H1 (cell line): ENCODE results near the gene NRAS. TPM values are rescaled to one million over a fixed set of nuclear protein-coding genes. Genes with fewer than 3 reads are reported as not detected.

Experiments
- CTCF ChIA-PET: fragments of 300-600 bp; sonication (Branson Sonifier 250); formaldehyde crosslinking; loops from one replicate; lab custom pipeline; 2021; ENCODE audit not compliant: partially characterized antibody; lab: Charles Lee
- POLR2A ChIA-PET: fragments of 300-600 bp; sonication (Branson Sonifier 250); formaldehyde crosslinking; loops from one replicate; lab custom pipeline; 2021; ENCODE audit warnings: inconsistent platforms; ENCODE audit not compliant: partially characterized antibody; lab: Charles Lee
- DNase-seq, 2 experiments: peaks; one replicate each; pipeline versions ENCODE4 v3.0.0 to v3.0.0-alpha.2; 2010 to 2022; ENCODE audit warnings: low spot score in 2 of 2, low read depth in 1 of 2, mixed read lengths in 1 of 2
- FAIRE-seq: peaks from 2 replicates; lab custom pipeline; 2011; peaks lifted over from hg19 to GRCh38; lab: Jason Lieb, UNC
- H2AFZ ChIP-seq: 2 replicates; pipeline ENCODE4 v1.8.1; 2012; ENCODE audit warnings: low read length, inconsistent platforms
- H2AK5ac ChIP-seq: 2 replicates; pipeline ENCODE4 v1.6.1; 2013; ENCODE audit warnings: low read depth, low read length
- H2BK120ac ChIP-seq: replicated peaks from 2 replicates; pipeline ENCODE3; 2013; ENCODE audit warnings: low read depth, low read length, inconsistent platforms
- H2BK12ac ChIP-seq: 2 replicates; pipeline ENCODE4 v1.6.1; 2013; ENCODE audit warnings: low read depth, low read length
- H2BK15ac ChIP-seq: 2 replicates; pipeline ENCODE4 v1.6.1; 2013; ENCODE audit warnings: low read length
- H2BK20ac ChIP-seq: 2 replicates; pipeline ENCODE4 v1.6.1; 2013; ENCODE audit warnings: low read length
- H2BK5ac ChIP-seq: 2 replicates; pipeline ENCODE4 v1.6.1; 2013; ENCODE audit warnings: low read depth, low read length
- H3K14ac ChIP-seq: 2 replicates; pipeline ENCODE4 v1.6.1; 2013; ENCODE audit warnings: inconsistent platforms; ENCODE audit not compliant: insufficient read length
- H3K18ac ChIP-seq: 2 replicates; pipeline ENCODE4 v1.6.1; 2013; ENCODE audit warnings: low read length; ENCODE audit errors: extremely low read depth
- H3K23ac ChIP-seq: 2 replicates; pipeline ENCODE4 v1.6.1; 2013; ENCODE audit warnings: inconsistent platforms; ENCODE audit not compliant: insufficient read length
- H3K23me2 ChIP-seq: 2 replicates; pipeline ENCODE4 v1.6.1; 2013; ENCODE audit warnings: low read depth, low read length
- H3K27ac ChIP-seq: 2 replicates; pipeline ENCODE4 v1.6.1; 2011; ENCODE audit warnings: low read depth, low read length, inconsistent platforms
- H3K27me3 ChIP-seq, 4 experiments: replicated peaks in 1 of 4; 1 replicate in 1 of 4; 2 replicates in 3 of 4; pipeline versions ENCODE4 v1.6.1 to v1.8.1; 2011 to 2013; ENCODE audit warnings: low read length in 3 of 4, mild to moderate bottlenecking in 3 of 4, inconsistent platforms in 2 of 4, mixed read lengths in 2 of 4, moderate library complexity in 1 of 4; ENCODE audit not compliant: control insufficient read depth in 3 of 4, insufficient read depth in 3 of 4; ENCODE audit errors: extremely low read depth in 1 of 4
- H3K36me3 ChIP-seq, 4 experiments: 2 replicates each; pipeline versions ENCODE4 v1.6.1 to v1.8.1; 2011 to 2013; ENCODE audit warnings: mild to moderate bottlenecking in 4 of 4, low read length in 3 of 4, moderate library complexity in 2 of 4, control low read depth in 1 of 4, inconsistent platforms in 1 of 4; ENCODE audit not compliant: insufficient read depth in 4 of 4, control insufficient read depth in 2 of 4
- H3K4ac ChIP-seq: replicated peaks from 2 replicates; pipeline ENCODE3; 2013; ENCODE audit warnings: low read length, low read depth, mixed read lengths, inconsistent platforms; ENCODE audit not compliant: insufficient read length
- H3K4me1 ChIP-seq, 4 experiments: replicated peaks in 1 of 4; 1 replicate in 1 of 4; 2 replicates in 3 of 4; pipeline versions ENCODE4 v1.6.1 to v1.8.1; 2011 to 2013; ENCODE audit warnings: low read length in 3 of 4, inconsistent platforms in 2 of 4, mixed read lengths in 1 of 4; ENCODE audit not compliant: insufficient read depth in 4 of 4, control insufficient read depth in 3 of 4
- H3K4me2 ChIP-seq, 2 experiments: 2 replicates each; pipeline versions ENCODE4 v1.6.1 to v1.8.1; 2011 to 2013; ENCODE audit warnings: low read depth in 2 of 2, low read length in 2 of 2, control low read depth in 1 of 2, inconsistent platforms in 1 of 2, mild to moderate bottlenecking in 1 of 2; ENCODE audit not compliant: insufficient read depth in 1 of 2
- H3K4me3 ChIP-seq, 4 experiments: fragments of 200-600, 300-600 bp in 1 of 4; sonication (generic), shearing (Covaris generic), sonication (Bioruptor Twin) in 1 of 4; 2 replicates each; pipeline versions ENCODE4 v1.5.1 to v1.8.1; 2011 to 2016; ENCODE audit warnings: low read length in 4 of 4, low read depth in 3 of 4, control low read depth in 2 of 4, inconsistent platforms in 2 of 4, mild to moderate bottlenecking in 2 of 4, mixed read lengths in 1 of 4, moderate library complexity in 1 of 4; ENCODE audit not compliant: insufficient read depth in 2 of 4; ENCODE audit errors: extremely low read depth in 1 of 4
- H3K56ac ChIP-seq: replicated peaks from 2 replicates; pipeline ENCODE3; 2013; ENCODE audit warnings: low read depth, mild to moderate bottlenecking, mixed read lengths, low read length, inconsistent platforms; ENCODE audit not compliant: insufficient read length
- H3K79me1 ChIP-seq: 2 replicates; pipeline ENCODE4 v1.6.1; 2013; ENCODE audit warnings: low read depth, low read length, control low read depth
- H3K79me2 ChIP-seq, 2 experiments: 2 replicates each; pipeline versions ENCODE4 v1.6.1 to v1.8.1; 2012 to 2013; ENCODE audit warnings: low read length in 2 of 2, mild to moderate bottlenecking in 2 of 2, inconsistent platforms in 1 of 2; ENCODE audit not compliant: insufficient read depth in 2 of 2, control insufficient read depth in 1 of 2
- H3K9ac ChIP-seq, 4 experiments: replicated peaks in 1 of 4; 1 replicate in 1 of 4; 2 replicates in 3 of 4; pipeline versions ENCODE4 v1.6.1 to v1.8.1; 2011 to 2013; ENCODE audit warnings: low read depth in 3 of 4, low read length in 3 of 4, control low read depth in 2 of 4, mild to moderate bottlenecking in 2 of 4, moderate library complexity in 2 of 4, inconsistent platforms in 1 of 4; ENCODE audit errors: extremely low read depth in 1 of 4
- H3K9me3 ChIP-seq, 2 experiments: 2 replicates each; pipeline versions ENCODE4 v1.6.1 to v1.8.1; 2012 to 2013; ENCODE audit warnings: mild to moderate bottlenecking in 2 of 2, moderate library complexity in 2 of 2, control low read depth in 1 of 2, inconsistent platforms in 1 of 2, low read depth in 1 of 2, low read length in 1 of 2, mixed read lengths in 1 of 2; ENCODE audit not compliant: insufficient read depth in 2 of 2
- H4K20me1 ChIP-seq, 2 experiments: replicated peaks in 1 of 2; 2 replicates each; pipeline versions ENCODE3 to v1.8.1; 2011 to 2013; ENCODE audit warnings: inconsistent platforms in 2 of 2, low read length in 2 of 2, mild to moderate bottlenecking in 1 of 2; ENCODE audit not compliant: insufficient read depth in 2 of 2, control insufficient read depth in 1 of 2
- H4K5ac ChIP-seq: 2 replicates; pipeline ENCODE4 v1.6.1; 2013; ENCODE audit warnings: low read length, low read depth, mixed read lengths, inconsistent platforms; ENCODE audit not compliant: insufficient read length
- H4K8ac ChIP-seq: 2 replicates; pipeline ENCODE4 v1.8.0; 2013; ENCODE audit warnings: mild to moderate bottlenecking, moderate library complexity, low read length, inconsistent platforms; ENCODE audit not compliant: insufficient read depth; ENCODE audit errors: extremely low read depth
- H4K91ac ChIP-seq: replicated peaks from 2 replicates; pipeline ENCODE3; 2013; ENCODE audit warnings: low read length, mixed read lengths, inconsistent platforms; ENCODE audit not compliant: insufficient read length
- CHD2 ChIP-seq: IDR thresholded peaks from 2 replicates; pipeline ENCODE4 v1.6.1; 2012; ENCODE audit warnings: low read length, improper control_type of control experiment
- CREB1 ChIP-seq: IDR thresholded peaks from 2 replicates; pipeline ENCODE4 v1.6.1; 2012; ENCODE audit warnings: inconsistent platforms
- EGR1 ChIP-seq: IDR thresholded peaks from 2 replicates; pipeline ENCODE4 v1.6.1; 2011; ENCODE audit warnings: low read depth, low read length, borderline replicate concordance
- GABPA ChIP-seq: IDR thresholded peaks from 2 replicates; pipeline ENCODE4 v1.6.1; 2011; ENCODE audit warnings: mild to moderate bottlenecking, low read length, moderate library complexity, borderline replicate concordance; ENCODE audit not compliant: insufficient read depth
- JUN ChIP-seq: IDR thresholded peaks from 2 replicates; pipeline ENCODE4 v1.6.1; 2011; ENCODE audit warnings: low read depth, mild to moderate bottlenecking, improper control_type of control experiment, low read length
- MAFK ChIP-seq: IDR thresholded peaks from 2 replicates; pipeline ENCODE4 v1.6.1; 2012; ENCODE audit warnings: low read depth, mild to moderate bottlenecking, improper control_type of control experiment, low read length
- NANOG ChIP-seq: IDR thresholded peaks from 2 replicates; pipeline ENCODE4 v1.6.1; 2011; ENCODE audit warnings: low read length, low read depth, mild to moderate bottlenecking, inconsistent platforms; ENCODE audit not compliant: insufficient read depth, poor library complexity, severe bottlenecking
- NRF1 ChIP-seq: IDR thresholded peaks from 2 replicates; pipeline ENCODE4 v1.6.1; 2011; ENCODE audit warnings: mild to moderate bottlenecking, low read depth, low read length, improper control_type of control experiment
- RBBP5 ChIP-seq: IDR thresholded peaks from 2 replicates; pipeline ENCODE4 v1.7.1; 2012; ENCODE audit warnings: low read depth, mild to moderate bottlenecking, inconsistent platforms, low read length, moderate library complexity, borderline replicate concordance
- SP1 ChIP-seq: IDR thresholded peaks from 2 replicates; pipeline ENCODE4 v1.6.1; 2011; ENCODE audit warnings: low read depth, low read length
- TBP ChIP-seq: IDR thresholded peaks from 2 replicates; pipeline ENCODE4 v1.6.1; 2011; ENCODE audit warnings: low read depth, low read length, improper control_type of control experiment
- ZNF274 ChIP-seq: IDR thresholded peaks from 2 replicates; pipeline ENCODE4 v1.7.0; 2012; ENCODE audit warnings: low read length, borderline replicate concordance; ENCODE audit errors: extremely low read depth
- WGBS, 2 experiments: shearing (Covaris generic) in 1 of 2; methylation state at CpG; one replicate each; pipeline versions ENCODE4 v1.1.6 to v1.1.7; 2013 to 2015; ENCODE audit warnings: low lambda C conversion rate in 2 of 2, mixed read lengths in 2 of 2, inconsistent platforms in 1 of 2, low coverage in 1 of 2, missing lambda C conversion rate in 1 of 2; ENCODE audit not compliant: insufficient replicate concordance in 2 of 2, insufficient coverage in 1 of 2, insufficient read length in 1 of 2; ENCODE audit errors: extremely low coverage in 1 of 2, missing lambda C conversion rate in 1 of 2; 5-methylcytosine and 5-hydroxymethylcytosine counted together
- polyA plus RNA-seq, 7 experiments: library from polyadenylated mRNA; depleted of rRNA in 3 of 7; stranded (reverse) in 5 of 7; unstranded in 2 of 7; fragments of >200 nt in 5 of 7; fragments of 200-250 nt in 2 of 7; gene quantifications; 1 replicate in 5 of 7; 2 replicates in 1 of 7; 4 replicates in 1 of 7; pipeline versions ENCODE4 v1.2.1 to v1.2.3, GENCODE V29; 2011 to 2013; ENCODE audit warnings: missing spikeins in 2 of 7, mixed read lengths in 2 of 7
- total RNA-seq: library from RNA; stranded (reverse); fragmentation: NEBNext Ultra II Directional; extraction: Animal tissue kit (Norgen Biotek cat#: 25700); gene quantifications from 2 replicates; pipeline ENCODE4 v1.2.1, GENCODE V29; 2021
- TF ChIP-seq, protein P1 (sequence below): IDR thresholded peaks from 2 replicates; pipeline ENCODE4 v1.6.1; 2012; ENCODE audit warnings: inconsistent platforms

The NRAS gene
- total and polyA plus RNA-seq, 2 of the 8 experiments (the other 6 are each of a cell fraction or from before 2014, with no cell fraction given) = 24.5 to 65.1 TPM

- Histone ChIP-seq H4K91ac (no peak overlapping the region), H2BK12ac (no peak overlapping the region), H4K20me1 (no peaks in the 10 kb centered on the region), H3K56ac (no peak overlapping the region), H3K4me2 (no peak overlapping the region), H2AFZ (no peak overlapping the region), H2AK5ac (no peak overlapping the region), H3K4me1 (no peaks in the 10 kb centered on the region), H3K36me3 (no peaks in the 10 kb centered on the region), H2BK15ac (no peak overlapping the region), H3K79me1 (no peaks in the 10 kb centered on the region), H2BK120ac (no peak overlapping the region), H3K27me3 (no peaks in the 10 kb centered on the region), H3K14ac (no peak overlapping the region), H3K18ac (no peak overlapping the region), H3K79me2 (no peaks in the 10 kb centered on the region), H2BK5ac (no peak overlapping the region), H3K4ac (no peak overlapping the region), H3K23me2 (no peaks in the 10 kb centered on the region), H2BK20ac (no peak overlapping the region), H3K9me3 (no peaks in the 10 kb centered on the region), H3K9ac (no peak overlapping the region), H4K8ac (no peak overlapping the region), H3K23ac (no peak overlapping the region), H4K5ac (no peak overlapping the region), H3K27ac (no peak overlapping the region), H3K4me3 (no peak overlapping the region)
- DNase-seq = no peak
- ChIA-PET POLR2A (interaction anchor here (0.6 to 3.4 kb wide), 6 partner anchors 8 to 276 kb away, joined by 3 to 10 read pairs (median 4); no protein-coding TSS in a partner anchor), CTCF (interaction anchor here (0.9 to 1.7 kb wide), 3 partner anchors 10 to 419 kb away, joined by 3 read pairs; partner anchors contain the start of gene NRAS)
- WGBS, 2 experiments = 83% methylated on average over 9 of the region's 9 CpGs; no CpG with 5 or more reads in 1 of the 2 experiments
- no peak for FAIRE-seq
- TF ChIP-seq TBP (no peak), CHD2 (no peak), RBBP5 (no peak), ZNF274 (no peak), JUN (no peak), CREB1 (no peak), GABPA (no peak), EGR1 (no peak), NANOG (no peak), MAFK (no peak), NRF1 (no peak), SP1 (no peak)
- TF ChIP-seq, protein P1, sequence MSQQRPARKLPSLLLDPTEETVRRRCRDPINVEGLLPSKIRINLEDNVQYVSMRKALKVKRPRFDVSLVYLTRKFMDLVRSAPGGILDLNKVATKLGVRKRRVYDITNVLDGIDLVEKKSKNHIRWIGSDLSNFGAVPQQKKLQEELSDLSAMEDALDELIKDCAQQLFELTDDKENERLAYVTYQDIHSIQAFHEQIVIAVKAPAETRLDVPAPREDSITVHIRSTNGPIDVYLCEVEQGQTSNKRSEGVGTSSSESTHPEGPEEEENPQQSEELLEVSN = no peak
Observed at GRCh38 chr1:114694540-114695310, 21.8 kb downstream of the NRAS start.
